Aorta (tissue), 4 donors: ENCODE data around the gene KIAA2012. TPM values are rescaled to one million over a fixed set of nuclear protein-coding genes. Genes with fewer than 3 reads are reported as not detected.

Experiments
- polyA plus RNA-seq, 2 donors: library from polyadenylated mRNA; stranded (reverse); fragments of 200-250 nt; gene quantifications; one replicate each; pipeline ENCODE4 v1.2.3, GENCODE V29; 2013
- total RNA-seq, 2 donors: library from RNA; stranded (reverse); fragmentation: NEBNext Ultra II Directional; extraction: Animal tissue kit (Norgen Biotek cat#: 25700); gene quantifications; one replicate each; pipeline ENCODE4 v1.2.1, GENCODE V29; 2021
- donor health status: healthy with polysubstance abuse.
- donor health status: Bipolar disorder and iron deficiency.
- donor health status: DM: no; HTN: no; CAD: no.
- donor health status: DM: yes; HTN: yes; CAD: no.

KIAA2012 gene
- total and polyA plus RNA-seq, 4 donors, result not detected

Other genes with a start within 250 kb of the KIAA2012 start
- 10 to 100 TPM; 19.0 to 24.3 TPM for gene FZD7, start 39.4 kb upstream of the KIAA2012 start, total RNA-seq
- gene FZD7, start 39.4 kb upstream of the KIAA2012 start, polyA plus RNA-seq, result 1 to 10 TPM; 4.4 to 4.8 TPM
- 10 to 100 TPM; 57.4 to 62.4 TPM for gene SUMO1, start 165.3 kb downstream of the KIAA2012 start, total RNA-seq
- 100 to 1,000 TPM in 1 of 2 donors, 10 to 100 TPM in 1; 85.4 to 161 TPM for gene SUMO1, start 165.3 kb downstream of the KIAA2012 start, polyA plus RNA-seq
- gene NOP58, start 192.5 kb downstream of the KIAA2012 start, total RNA-seq, result 10 to 100 TPM; 42.4 to 49.2 TPM
- 100 to 1,000 TPM in 1 of 2 donors, 10 to 100 TPM in 1; 29.2 to 102 TPM for gene NOP58, start 192.5 kb downstream of the KIAA2012 start, polyA plus RNA-seq